Measurements from ENCODE around the gene RNF40.

Gene RNF40

DNA sequence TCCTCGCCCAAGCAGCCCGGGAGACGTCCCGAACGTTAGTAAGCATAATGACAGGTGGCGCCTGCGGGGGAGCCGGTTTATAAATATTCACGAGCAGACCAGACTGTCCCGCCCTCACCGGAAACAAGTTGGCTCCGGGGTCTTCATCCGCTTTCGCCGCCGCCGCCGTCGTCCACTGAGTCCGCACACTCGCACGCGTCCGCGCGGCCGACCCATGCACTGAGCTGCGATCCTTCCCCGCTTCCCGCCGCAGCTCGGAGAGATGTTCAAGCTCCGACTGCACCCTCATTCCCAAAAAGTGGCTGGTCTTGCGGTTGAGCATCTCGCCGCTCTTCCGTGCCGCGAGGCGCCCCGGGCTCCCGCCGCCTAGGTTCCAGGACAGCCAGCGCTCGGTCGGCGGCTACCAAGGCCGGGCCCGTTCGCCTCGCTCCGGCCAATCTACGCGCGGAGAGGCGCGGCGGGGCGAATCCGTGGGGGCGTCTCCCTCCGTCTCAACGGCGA is 645 bp upstream of the RNF40 start:
- H3K36me3 ChIP-seq (ENCODE audit: control insufficient read depth, insufficient read depth, low read length): peaks cover 11% of the 10 kb centered on the region
- no peak overlapping the region for H3K18ac ChIP-seq (ENCODE audit: low read length)
- H3K9ac ChIP-seq (ENCODE audit: low read length): peak overlapping the region; percentile 86
- H2BK15ac ChIP-seq (replicated peaks; ENCODE audit: low read depth): no peak overlapping the region
- peak; percentile 61 for DNase-seq
- H3K4ac ChIP-seq (ENCODE audit: low read depth, low read length): no peak overlapping the region
- no peak overlapping the region for H2BK5ac ChIP-seq (ENCODE audit: low read length)
- H3K79me2 ChIP-seq (ENCODE audit: control insufficient read depth, insufficient read depth, low read length): peaks cover 15% of the 10 kb centered on the region
- no peak overlapping the region for H2BK120ac ChIP-seq (ENCODE audit: low read depth, low read length)
- H3K27me3 ChIP-seq (ENCODE audit: insufficient read depth, low read length, poor library complexity): no peaks in the 10 kb centered on the region
- no peaks in the 10 kb centered on the region for H3K4me1 ChIP-seq (ENCODE audit: control insufficient read depth, low read depth, low read length)
- H3K56ac ChIP-seq (ENCODE audit: low read length): peak overlapping the region; percentile 93
- no CpG with 5 or more reads among the region's 64 CpGs for WGBS (ENCODE audit: extremely low coverage, insufficient coverage, low lambda C conversion rate)
- no peak overlapping the region for H4K8ac ChIP-seq (ENCODE audit: low read depth, low read length)
- peak overlapping the region; percentile 85 for H3K4me3 ChIP-seq (ENCODE audit: low read length)
- no peak overlapping the region for H4K5ac ChIP-seq (ENCODE audit: low read length)
- no peak overlapping the region for H3K23ac ChIP-seq (ENCODE audit: low read length)
- H3K79me1 ChIP-seq (ENCODE audit: low read length): peaks cover 15% of the 10 kb centered on the region
- peak overlapping the region; percentile 45 for H3K27ac ChIP-seq (ENCODE audit: low read depth, low read length)
- H3K4me2 ChIP-seq (ENCODE audit: low read length): peak overlapping the region; percentile 95
- no peak overlapping the region for H2AK5ac ChIP-seq (ENCODE audit: low read length)

DNA sequence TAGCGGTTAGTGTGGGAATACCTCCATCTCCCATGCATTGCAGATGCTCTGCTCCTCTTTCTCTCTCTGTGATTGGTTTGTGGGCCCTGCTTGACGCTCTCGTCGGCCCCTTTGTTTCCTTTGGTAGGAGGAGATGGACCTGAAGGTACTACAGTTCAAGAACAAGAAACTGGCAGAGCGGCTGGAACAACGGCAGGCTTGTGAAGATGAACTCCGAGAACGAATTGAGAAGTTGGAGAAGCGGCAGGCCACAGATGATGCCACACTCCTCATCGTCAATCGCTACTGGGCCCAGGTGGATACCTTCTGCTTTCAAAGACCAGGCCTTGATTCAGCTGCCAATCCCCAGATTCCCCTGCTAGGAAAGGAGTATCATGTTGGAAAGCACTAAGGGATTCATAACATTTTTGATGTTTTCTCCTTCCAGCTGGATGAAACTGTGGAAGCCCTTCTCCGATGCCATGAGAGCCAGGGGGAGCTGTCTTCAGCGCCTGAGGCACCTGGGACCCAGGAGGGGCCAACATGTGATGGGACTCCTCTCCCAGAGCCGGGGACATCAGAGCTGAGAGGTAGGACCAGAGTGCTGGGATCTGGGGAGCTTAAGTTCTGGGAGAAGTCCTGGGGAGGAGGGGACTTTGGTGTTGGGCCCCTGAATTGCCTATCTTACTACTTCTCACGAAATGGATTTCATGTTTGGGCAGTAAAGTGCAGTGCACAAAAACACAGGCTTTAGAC is 1.0 kb downstream of the RNF40 start:
- no peak overlapping the region for H4K5ac ChIP-seq (ENCODE audit: low read length)
- H3K27ac ChIP-seq (ENCODE audit: low read depth, low read length): no peak overlapping the region
- H3K79me1 ChIP-seq (ENCODE audit: low read length): peaks cover 16% of the 10 kb centered on the region
- H3K56ac ChIP-seq (ENCODE audit: low read length): peak overlapping the region; percentile 100
- no peak for DNase-seq
- H2BK15ac ChIP-seq (replicated peaks; ENCODE audit: low read depth): no peak overlapping the region
- no peak overlapping the region for H3K18ac ChIP-seq (ENCODE audit: low read length)
- H3K4me2 ChIP-seq (ENCODE audit: low read length): peak overlapping the region; percentile 99
- peaks cover 19% of the 10 kb centered on the region for H3K36me3 ChIP-seq (ENCODE audit: control insufficient read depth, insufficient read depth, low read length)
- peaks cover 15% of the 10 kb centered on the region for H3K79me2 ChIP-seq (ENCODE audit: control insufficient read depth, insufficient read depth, low read length)
- no peaks in the 10 kb centered on the region for H3K27me3 ChIP-seq (ENCODE audit: insufficient read depth, low read length, poor library complexity)
- no peak overlapping the region for H2BK5ac ChIP-seq (ENCODE audit: low read length)
- H3K4ac ChIP-seq (ENCODE audit: low read depth, low read length): no peak overlapping the region
- no peak overlapping the region for H2BK120ac ChIP-seq (ENCODE audit: low read depth, low read length)
- no peak overlapping the region for H4K8ac ChIP-seq (ENCODE audit: low read depth, low read length)
- H3K23ac ChIP-seq (ENCODE audit: low read length): no peak overlapping the region
- peak overlapping the region; percentile 97 for H3K4me3 ChIP-seq (ENCODE audit: low read length)
- no peak overlapping the region for H2AK5ac ChIP-seq (ENCODE audit: low read length)
- H3K4me1 ChIP-seq (ENCODE audit: control insufficient read depth, low read depth, low read length): no peaks in the 10 kb centered on the region
- H3K9ac ChIP-seq (ENCODE audit: low read length): peak overlapping the region; percentile 98
- WGBS (ENCODE audit: extremely low coverage, insufficient coverage, low lambda C conversion rate): no CpG with 5 or more reads among the region's 15 CpGs

DNA sequence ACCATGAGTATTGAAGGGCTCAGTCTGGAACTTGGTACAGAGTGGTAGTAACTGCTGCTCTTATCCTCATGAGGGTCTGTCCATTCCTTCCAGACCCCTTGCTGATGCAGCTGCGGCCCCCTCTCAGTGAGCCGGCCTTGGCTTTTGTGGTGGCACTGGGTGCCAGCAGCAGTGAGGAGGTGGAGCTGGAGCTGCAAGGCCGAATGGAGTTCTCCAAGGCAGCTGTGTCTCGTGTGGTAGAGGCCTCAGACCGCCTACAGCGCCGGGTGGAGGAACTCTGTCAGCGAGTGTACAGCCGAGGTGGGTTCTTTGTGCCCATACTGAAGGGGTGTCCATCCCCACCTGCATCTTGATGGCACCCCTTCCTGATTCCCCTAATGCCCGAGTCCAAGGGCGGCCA is 2.0 kb downstream of the RNF40 start:
- Histone ChIP-seq H3K27me3 (ENCODE audit: insufficient read depth, low read length, poor library complexity) (no peaks in the 10 kb centered on the region), H3K27ac (ENCODE audit: low read depth, low read length) (no peak overlapping the region), H2AK5ac (ENCODE audit: low read length) (no peak overlapping the region), H4K8ac (ENCODE audit: low read depth, low read length) (no peak overlapping the region), H3K23ac (ENCODE audit: low read length) (no peak overlapping the region), H2BK120ac (ENCODE audit: low read depth, low read length) (no peak overlapping the region), H2BK15ac (replicated peaks; ENCODE audit: low read depth) (no peak overlapping the region), H3K4me2 (ENCODE audit: low read length) (no peak overlapping the region), H3K4me1 (ENCODE audit: control insufficient read depth, low read depth, low read length) (no peaks in the 10 kb centered on the region), H2BK5ac (ENCODE audit: low read length) (no peak overlapping the region), H4K5ac (ENCODE audit: low read length) (no peak overlapping the region), H3K18ac (ENCODE audit: low read length) (no peak overlapping the region), H3K4ac (ENCODE audit: low read depth, low read length) (no peak overlapping the region), H3K79me2 (ENCODE audit: control insufficient read depth, insufficient read depth, low read length) (peaks cover 15% of the 10 kb centered on the region), H3K4me3 (ENCODE audit: low read length) (no peak overlapping the region), H3K56ac (ENCODE audit: low read length) (no peak overlapping the region), H3K79me1 (ENCODE audit: low read length) (peaks cover 16% of the 10 kb centered on the region), H3K36me3 (ENCODE audit: control insufficient read depth, insufficient read depth, low read length) (peaks cover 19% of the 10 kb centered on the region), H3K9ac (ENCODE audit: low read length) (no peak overlapping the region)
- no peak for DNase-seq
- WGBS (ENCODE audit: extremely low coverage, insufficient coverage, low lambda C conversion rate): no CpG with 5 or more reads among the region's 11 CpGs

DNA sequence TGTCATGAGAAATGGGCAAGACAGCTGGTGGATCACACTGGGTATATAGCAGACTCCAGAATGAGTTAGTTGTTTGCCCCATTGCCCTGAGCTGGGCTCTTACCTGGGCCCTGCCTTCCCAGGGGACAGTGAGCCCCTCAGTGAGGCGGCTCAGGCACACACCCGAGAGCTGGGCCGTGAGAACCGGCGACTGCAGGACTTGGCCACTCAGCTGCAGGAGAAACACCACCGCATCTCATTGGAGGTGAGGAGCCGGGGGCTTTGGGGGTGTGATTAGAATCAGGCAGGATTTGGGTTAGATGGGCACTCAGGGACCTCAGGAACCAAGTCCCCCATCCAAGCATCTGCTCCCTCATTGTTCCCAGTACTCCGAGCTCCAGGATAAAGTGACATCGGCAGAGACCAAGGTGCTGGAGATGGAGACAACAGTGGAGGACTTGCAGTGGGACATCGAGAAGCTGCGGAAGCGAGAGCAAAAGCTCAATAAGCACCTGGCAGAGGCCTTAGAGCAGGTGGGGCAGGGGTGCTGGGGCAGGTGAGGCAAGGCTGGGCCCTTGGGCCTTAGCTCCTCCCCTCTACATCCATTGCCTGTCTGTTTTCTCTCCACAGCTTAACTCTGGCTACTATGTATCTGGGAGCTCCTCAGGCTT is 2.8 kb downstream of the RNF40 start:
- Histone ChIP-seq H3K79me2 (ENCODE audit: control insufficient read depth, insufficient read depth, low read length) (peaks cover 15% of the 10 kb centered on the region), H3K4me3 (ENCODE audit: low read length) (no peak overlapping the region), H3K79me1 (ENCODE audit: low read length) (peaks cover 16% of the 10 kb centered on the region), H3K9ac (ENCODE audit: low read length) (no peak overlapping the region), H3K36me3 (ENCODE audit: control insufficient read depth, insufficient read depth, low read length) (peaks cover 22% of the 10 kb centered on the region), H4K5ac (ENCODE audit: low read length) (no peak overlapping the region), H3K18ac (ENCODE audit: low read length) (no peak overlapping the region), H3K4me1 (ENCODE audit: control insufficient read depth, low read depth, low read length) (no peaks in the 10 kb centered on the region), H2BK120ac (ENCODE audit: low read depth, low read length) (no peak overlapping the region), H3K27me3 (ENCODE audit: insufficient read depth, low read length, poor library complexity) (no peaks in the 10 kb centered on the region), H2BK5ac (ENCODE audit: low read length) (no peak overlapping the region), H3K4ac (ENCODE audit: low read depth, low read length) (no peak overlapping the region), H3K23ac (ENCODE audit: low read length) (no peak overlapping the region), H2BK15ac (replicated peaks; ENCODE audit: low read depth) (no peak overlapping the region), H4K8ac (ENCODE audit: low read depth, low read length) (no peak overlapping the region), H3K27ac (ENCODE audit: low read depth, low read length) (no peak overlapping the region), H2AK5ac (ENCODE audit: low read length) (no peak overlapping the region), H3K56ac (ENCODE audit: low read length) (no peak overlapping the region), H3K4me2 (ENCODE audit: low read length) (no peak overlapping the region)
- WGBS (ENCODE audit: extremely low coverage, insufficient coverage, low lambda C conversion rate): no CpG with 5 or more reads among the region's 12 CpGs
- no peak for DNase-seq

DNA sequence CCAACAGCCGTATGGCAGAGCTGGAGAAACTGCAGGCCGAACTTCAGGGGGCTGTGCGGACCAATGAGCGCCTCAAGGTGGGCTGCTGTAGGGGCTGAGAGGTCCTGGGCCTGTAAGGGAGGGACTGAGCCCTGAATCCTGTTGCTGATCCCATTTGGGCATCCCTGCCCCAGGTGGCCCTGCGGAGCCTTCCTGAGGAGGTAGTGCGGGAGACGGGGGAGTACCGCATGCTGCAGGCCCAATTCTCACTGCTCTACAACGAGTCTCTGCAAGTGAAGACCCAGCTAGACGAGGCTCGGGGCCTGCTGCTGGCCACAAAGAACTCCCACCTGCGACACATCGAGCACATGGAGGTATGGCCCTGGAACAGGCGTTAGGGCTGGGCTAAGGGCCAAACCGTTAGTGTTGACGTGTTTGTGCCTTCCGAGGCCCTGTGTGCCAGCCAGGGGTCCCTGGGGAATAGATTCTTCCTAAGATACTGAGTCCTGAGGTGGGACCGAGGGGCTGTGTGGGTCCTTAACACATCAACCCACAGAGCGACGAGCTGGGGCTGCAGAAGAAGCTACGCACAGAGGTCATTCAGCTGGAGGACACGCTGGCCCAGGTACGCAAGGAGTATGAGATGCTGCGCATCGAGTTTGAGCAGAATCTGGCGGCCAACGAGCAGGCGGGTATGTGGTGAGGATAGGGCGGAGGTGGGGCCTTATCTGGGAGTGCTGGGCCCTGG is 4.2 kb downstream of the RNF40 start:
- H3K27me3 ChIP-seq (ENCODE audit: insufficient read depth, low read length, poor library complexity): no peaks in the 10 kb centered on the region
- H3K9ac ChIP-seq (ENCODE audit: low read length): no peak overlapping the region
- no peak overlapping the region for H3K4ac ChIP-seq (ENCODE audit: low read depth, low read length)
- no peak overlapping the region for H2BK5ac ChIP-seq (ENCODE audit: low read length)
- no peak overlapping the region for H3K18ac ChIP-seq (ENCODE audit: low read length)
- H3K4me3 ChIP-seq (ENCODE audit: low read length): no peak overlapping the region
- no peaks in the 10 kb centered on the region for H3K4me1 ChIP-seq (ENCODE audit: control insufficient read depth, low read depth, low read length)
- no peak overlapping the region for H3K56ac ChIP-seq (ENCODE audit: low read length)
- no peak overlapping the region for H3K27ac ChIP-seq (ENCODE audit: low read depth, low read length)
- peaks cover 15% of the 10 kb centered on the region for H3K79me2 ChIP-seq (ENCODE audit: control insufficient read depth, insufficient read depth, low read length)
- H2BK120ac ChIP-seq (ENCODE audit: low read depth, low read length): no peak overlapping the region
- no peak overlapping the region for H3K23ac ChIP-seq (ENCODE audit: low read length)
- DNase-seq: no peak
- H3K4me2 ChIP-seq (ENCODE audit: low read length): no peak overlapping the region
- H2AK5ac ChIP-seq (ENCODE audit: low read length): no peak overlapping the region
- no peak overlapping the region for H4K5ac ChIP-seq (ENCODE audit: low read length)
- no peak overlapping the region for H2BK15ac ChIP-seq (replicated peaks; ENCODE audit: low read depth)
- no CpG with 5 or more reads among the region's 29 CpGs for WGBS (ENCODE audit: extremely low coverage, insufficient coverage, low lambda C conversion rate)
- H3K79me1 ChIP-seq (ENCODE audit: low read length): peaks cover 16% of the 10 kb centered on the region
- no peak overlapping the region for H4K8ac ChIP-seq (ENCODE audit: low read depth, low read length)
- peaks cover 27% of the 10 kb centered on the region for H3K36me3 ChIP-seq (ENCODE audit: control insufficient read depth, insufficient read depth, low read length)

All from mesendoderm (in vitro differentiated cells).